GM13977 (cell line): Measurements from ENCODE around the gene VSTM2L.
A peak's percentile ranks its signal among the peaks of the same experiment; 100 is the strongest.

Experiments
- DNase-seq: peaks from one replicate; pipeline ENCODE4 v3.0.0; 2012; ENCODE audit warnings: low spot score
- in situ Hi-C: fragments of 300-500 bp; cut with MboI; formaldehyde crosslinking; loops from one replicate; pipeline ENCODE4 v1.12.0; 2022; ENCODE audit warnings: low sequenced_read_pairs, low pct_unique_long_range_greater_than_20kb, mixed read lengths, inconsistent platforms; ENCODE audit not compliant: unreplicated experiment
- TF ChIP-seq, protein P1 (sequence below): IDR thresholded peaks from 2 replicates; pipeline ENCODE4 v1.5.1; 2012; ENCODE audit warnings: mild to moderate bottlenecking, control low read depth; ENCODE audit not compliant: insufficient read depth; ENCODE audit errors: extremely low read depth, missing control alignments

The VSTM2L gene

DNA sequence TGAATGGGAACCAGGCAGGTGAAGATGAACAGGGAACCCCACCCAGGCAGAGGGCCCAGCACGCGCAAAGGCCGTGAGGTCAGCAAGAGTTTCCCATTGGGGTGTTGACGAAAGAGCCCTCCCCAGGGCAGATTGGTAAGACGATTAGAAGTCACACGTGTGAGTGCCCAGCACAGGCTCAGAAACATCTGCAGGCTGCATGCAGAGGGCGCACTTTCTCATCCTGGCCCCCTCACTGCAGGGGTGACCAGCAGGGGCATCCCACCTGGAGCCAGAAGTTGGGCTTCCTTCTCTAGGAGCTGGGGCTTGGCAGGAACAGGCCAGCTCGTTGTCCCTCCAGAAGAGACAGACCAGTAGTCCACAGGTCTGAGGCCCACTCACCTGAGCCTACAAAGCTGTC is 38.4 kb downstream of the VSTM2L start:
- DNase-seq = no peak
- TF ChIP-seq, protein P1, sequence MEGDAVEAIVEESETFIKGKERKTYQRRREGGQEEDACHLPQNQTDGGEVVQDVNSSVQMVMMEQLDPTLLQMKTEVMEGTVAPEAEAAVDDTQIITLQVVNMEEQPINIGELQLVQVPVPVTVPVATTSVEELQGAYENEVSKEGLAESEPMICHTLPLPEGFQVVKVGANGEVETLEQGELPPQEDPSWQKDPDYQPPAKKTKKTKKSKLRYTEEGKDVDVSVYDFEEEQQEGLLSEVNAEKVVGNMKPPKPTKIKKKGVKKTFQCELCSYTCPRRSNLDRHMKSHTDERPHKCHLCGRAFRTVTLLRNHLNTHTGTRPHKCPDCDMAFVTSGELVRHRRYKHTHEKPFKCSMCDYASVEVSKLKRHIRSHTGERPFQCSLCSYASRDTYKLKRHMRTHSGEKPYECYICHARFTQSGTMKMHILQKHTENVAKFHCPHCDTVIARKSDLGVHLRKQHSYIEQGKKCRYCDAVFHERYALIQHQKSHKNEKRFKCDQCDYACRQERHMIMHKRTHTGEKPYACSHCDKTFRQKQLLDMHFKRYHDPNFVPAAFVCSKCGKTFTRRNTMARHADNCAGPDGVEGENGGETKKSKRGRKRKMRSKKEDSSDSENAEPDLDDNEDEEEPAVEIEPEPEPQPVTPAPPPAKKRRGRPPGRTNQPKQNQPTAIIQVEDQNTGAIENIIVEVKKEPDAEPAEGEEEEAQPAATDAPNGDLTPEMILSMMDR = peak; percentile 19
- in situ Hi-C loops = no loop called here

DNA sequence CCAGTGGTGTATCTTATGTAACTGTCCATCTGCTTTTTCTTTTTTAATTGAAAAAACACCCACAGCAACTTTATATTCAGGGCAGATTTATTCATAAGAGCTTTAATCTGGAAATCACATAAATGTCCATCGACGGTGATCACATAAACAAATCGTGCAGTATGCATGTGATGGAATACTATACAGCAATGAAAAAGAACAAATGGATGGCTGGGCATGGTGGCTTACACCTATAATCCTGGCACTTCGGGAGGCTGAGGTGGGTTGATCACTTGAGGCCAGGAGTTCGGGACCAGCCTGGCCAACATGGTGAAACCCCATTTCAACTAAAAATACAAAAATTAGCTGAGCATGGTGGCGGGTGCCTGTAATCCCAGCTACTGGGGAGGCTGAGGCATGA is 39.1 kb downstream of the VSTM2L start:
- TF ChIP-seq, protein P1 = no peak
- in situ Hi-C loops = no loop called here
- DNase-seq = no peak

DNA sequence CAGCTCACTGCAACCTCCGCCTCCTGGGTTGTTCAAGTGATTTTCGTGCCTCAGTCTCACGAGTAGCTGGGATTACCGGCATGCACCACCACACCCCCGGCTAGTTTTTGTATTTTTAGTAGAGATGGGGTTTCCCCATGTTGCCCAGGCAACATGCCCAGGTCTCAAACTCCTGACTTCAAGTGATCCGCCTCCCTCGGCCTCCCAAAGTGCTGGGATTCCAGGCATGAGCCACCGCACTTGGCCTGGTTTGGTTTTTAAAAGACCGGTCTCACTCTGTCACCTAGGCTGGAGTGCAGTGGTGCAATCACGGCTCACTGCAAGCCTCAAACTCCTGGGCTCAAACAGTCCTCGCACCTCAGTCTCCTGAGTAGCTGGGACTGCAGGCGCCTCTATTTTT is 40.1 kb downstream of the VSTM2L start:
- DNase-seq = no peak
- in situ Hi-C loops = no loop called here

DNA sequence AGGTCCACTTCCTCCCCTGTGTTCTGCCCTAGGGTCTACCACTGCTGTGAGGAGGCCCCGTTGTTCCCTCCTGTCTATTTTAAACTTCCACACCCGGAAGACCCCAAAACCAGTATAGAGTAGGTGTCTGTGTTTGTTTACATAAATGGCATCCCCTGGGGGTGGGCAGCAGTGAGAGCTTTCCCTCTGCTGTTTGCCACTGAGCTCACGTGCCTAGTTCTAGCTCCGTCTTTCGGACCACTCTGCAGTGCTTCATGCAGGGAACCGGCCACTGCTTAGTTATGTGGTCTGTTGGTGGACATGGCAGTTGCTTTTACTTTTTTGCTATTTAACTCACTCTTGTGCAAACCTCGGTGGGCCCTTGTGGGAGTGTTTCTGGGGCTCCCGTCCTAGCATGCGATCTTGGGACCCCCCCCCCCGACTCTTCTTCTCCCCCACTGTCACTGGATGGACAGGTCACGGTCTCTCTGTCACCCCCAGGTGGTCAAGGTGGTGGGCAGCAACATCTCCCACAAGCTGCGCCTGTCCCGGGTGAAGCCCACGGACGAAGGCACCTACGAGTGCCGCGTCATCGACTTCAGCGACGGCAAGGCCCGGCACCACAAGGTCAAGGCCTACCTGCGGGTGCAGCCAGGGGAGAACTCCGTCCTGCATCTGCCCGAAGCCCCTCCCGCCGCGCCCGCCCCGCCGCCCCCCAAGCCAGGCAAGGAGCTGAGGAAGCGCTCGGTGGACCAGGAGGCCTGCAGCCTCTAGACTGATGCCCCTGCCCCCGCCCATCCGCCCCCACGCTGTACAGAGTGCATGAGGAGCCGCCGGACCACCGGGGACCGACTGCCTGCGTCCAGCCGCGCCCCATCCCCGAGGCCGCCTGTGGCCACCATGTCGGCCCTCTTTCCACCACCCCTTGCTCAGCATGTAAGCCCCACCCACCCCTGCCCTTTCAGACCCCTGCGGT is 40.9 kb downstream of the VSTM2L start:
- in situ Hi-C loops = no loop called here
- TF ChIP-seq, protein P1 = peak; percentile 9
- DNase-seq = no peak

More for the DNA sequence above, 40.1 kb downstream of the VSTM2L start:
- TF ChIP-seq, protein P1 = no peak

DNA sequence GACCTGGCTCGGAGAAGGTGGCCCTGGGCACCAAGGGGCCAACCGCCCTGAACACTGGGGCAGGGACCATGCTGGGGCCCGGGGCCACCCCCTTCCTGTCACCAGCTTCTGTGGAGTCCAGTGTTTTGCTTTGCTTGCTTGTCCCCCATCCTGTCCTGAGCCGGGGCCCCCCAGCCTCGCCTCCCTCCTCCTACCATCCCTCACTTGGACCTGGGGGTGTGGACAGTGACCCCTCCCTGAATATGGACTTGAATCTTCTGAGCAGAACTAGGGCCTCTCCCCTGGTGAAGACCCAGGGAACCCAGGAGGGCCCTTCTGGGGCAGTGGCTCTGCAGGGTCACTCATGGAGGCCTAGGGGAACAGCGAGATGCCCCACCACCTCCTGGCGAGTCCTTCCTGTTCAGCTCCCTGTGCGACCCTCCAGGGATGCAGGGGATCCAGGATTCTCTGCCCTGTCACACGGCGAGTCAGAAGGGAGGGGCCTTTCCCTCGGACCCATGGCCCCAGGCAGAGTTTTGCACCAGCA is 41.6 kb downstream of the VSTM2L start:
- TF ChIP-seq, protein P1 = no peak
- in situ Hi-C loops = no loop called here
- no peak for DNase-seq

DNA sequence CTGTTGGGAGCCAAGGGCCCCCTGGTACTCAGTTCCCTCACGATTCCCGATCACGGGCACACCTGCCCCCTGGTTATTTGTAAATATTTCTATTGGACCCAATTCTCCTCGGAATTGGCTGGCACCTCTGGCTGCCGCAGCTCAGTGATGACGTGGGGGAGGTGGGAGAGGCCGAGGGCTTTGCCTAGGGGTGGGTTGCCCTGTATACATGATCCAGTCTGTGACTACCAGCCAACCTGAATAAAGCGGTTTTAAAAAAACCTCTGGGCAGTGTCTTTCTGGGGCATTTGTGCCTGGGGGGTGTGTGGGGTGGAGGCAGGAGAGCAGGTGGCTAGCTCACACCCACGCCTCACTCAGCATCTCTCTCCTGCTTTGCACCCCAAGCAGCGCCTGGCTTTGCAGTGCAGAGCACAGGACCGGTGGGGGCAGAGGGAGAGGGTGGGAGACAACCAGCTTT is 42.2 kb downstream of the VSTM2L start:
- TF ChIP-seq, protein P1 = no peak
- in situ Hi-C loops = no loop called here
- DNase-seq = no peak
